ENCODE results near the gene DENND6B.
A peak's percentile ranks its signal among the peaks of the same experiment; 100 is the strongest.
"Not testable (repeated sequence)": the region's sequence is repeated elsewhere in the genome, so short reads cannot be mapped to it uniquely, and the experiment has no call there.

The DENND6B gene

DNA sequence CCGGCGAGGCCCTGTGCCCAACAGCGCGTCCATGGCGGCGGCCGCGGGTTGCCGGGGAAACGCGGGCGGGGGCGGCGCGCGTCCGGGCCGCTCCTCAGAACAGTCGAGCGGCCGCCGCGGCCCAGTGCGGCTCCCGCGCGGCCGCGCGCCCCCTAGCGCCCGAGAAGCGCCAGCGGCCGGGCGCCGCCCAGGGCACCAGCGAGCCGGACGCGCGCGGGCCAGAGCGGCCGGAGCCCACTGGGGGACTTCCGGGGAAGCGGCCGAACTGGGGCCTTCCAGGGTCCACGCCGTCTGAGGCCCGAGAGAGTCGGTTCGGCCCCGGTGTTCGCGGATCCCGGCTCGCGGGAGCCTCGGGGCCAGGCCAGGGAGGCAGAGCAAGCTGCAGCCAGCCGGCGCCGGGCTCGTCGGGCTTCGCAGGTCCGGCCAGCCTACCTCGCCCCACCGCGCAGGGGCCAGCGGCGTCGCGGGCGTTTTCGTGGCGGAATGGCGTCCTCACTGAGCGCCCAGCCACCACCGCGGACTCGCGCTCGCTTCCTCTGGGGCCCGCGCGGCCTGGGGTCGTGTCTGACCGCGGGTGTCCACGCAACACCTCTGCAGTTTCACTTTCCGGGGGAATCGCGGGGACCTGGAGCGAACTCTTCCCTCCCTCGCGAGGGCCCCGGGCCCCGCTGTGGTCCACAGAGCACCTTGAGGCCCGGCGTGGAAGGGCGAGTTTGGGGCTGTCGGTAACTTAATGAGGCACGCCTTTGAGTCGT is at the start of gene DENND6B:
Gene DENND6B, minus strand, starts transcription at position 57 of the 755 bp plus-strand sequence. Its CDS starts 24 bp downstream, at position 33.
- DNase-seq, result peak; percentile 81

DNA sequence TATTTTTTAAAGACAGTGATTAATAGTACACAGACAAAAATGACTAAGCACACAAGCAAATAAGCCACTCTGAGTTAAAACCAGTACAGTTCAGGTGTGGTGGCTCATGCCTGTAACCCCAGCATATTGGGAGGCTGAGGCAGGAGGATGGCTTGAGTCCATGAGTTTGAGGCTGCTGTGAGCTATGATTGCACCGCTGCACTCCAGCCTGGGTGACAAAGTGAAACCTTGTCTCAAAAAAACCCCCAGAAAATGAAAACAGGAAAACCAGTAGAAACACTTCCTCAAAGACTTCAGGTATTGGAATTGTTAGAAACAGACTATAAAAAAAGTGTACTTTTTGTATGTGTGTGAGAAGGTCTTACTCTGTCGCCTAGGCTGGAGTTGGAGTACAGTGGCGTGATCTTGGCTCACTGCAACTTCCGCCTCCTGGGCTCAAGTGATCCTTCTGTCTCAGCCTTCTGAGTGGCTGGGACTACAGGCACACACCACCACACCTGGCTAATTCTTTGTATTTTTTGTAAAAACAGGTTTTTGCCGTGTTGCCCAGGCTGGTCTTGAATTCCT is 49.4 kb upstream of the DENND6B start:
- DNase-seq, result no peak

DNA sequence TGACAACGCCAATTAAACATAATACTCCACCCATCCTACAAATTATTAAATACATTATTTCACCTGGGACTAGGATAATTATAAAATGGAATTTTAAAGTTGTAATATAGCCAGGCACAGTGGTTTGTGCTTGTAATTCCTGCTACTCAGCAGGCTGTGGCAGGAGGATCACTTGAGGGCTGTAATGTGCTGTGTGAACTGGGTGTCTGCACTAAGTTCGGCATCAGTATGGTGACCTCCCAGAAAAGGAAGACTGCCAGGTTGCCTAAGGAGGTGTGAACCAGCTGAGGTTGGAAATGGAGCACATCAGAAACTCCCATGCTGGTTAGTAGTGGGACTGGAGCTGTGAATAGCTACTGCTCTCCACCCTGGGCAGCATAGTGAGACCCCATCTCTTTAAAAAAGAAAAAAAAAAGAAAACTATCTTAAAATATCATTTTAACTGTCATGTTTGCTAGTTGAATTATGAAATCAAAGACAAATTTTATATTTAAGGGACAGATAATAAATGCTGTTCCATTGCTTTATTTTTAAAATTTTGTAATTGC is 44.4 kb upstream of the DENND6B start:
- DNase-seq, result no peak

DNA sequence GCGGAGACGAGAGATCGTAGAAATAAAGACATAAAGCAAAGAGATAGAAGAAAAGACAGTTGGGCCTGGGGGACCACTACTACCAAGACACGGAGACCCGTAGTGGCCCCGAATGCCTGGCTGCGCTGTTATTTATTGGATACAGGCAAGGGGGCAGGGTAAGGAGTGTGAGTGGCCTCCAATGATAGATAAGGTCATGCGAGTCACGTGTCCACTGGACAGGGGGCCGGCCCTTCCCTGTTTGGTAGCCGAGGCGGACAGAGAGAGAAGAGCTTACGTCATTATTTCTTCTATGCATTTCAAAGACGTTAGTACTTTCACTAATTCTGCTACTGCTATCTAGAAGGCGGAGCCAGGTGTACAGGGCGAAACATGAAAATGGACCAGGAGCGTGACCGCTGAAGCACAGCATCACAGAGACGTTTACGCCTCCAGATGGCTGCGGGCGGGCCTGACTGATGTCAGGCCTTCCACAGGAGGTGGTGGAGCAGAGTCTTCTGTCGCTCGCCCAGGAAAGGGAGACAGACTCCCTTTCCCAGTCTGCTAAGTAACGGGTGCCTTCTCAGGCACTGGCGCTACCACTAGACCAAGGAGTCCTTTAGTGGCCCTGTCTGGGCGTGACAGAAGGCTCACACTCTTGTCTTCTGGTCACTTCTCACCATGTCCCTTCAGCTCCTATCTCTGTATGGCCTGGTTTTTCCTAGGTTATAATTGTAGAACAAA is 41.1 kb upstream of the DENND6B start:
- DNase-seq, result no peak

GRCh38 chr22:50363803-50364194 is 37.0 kb upstream of the DENND6B start:
- not testable (repeated sequence) for DNase-seq

GRCh38 chr22:50363166-50363802 is 36.5 kb upstream of the DENND6B start:
- no peak for DNase-seq

DNA sequence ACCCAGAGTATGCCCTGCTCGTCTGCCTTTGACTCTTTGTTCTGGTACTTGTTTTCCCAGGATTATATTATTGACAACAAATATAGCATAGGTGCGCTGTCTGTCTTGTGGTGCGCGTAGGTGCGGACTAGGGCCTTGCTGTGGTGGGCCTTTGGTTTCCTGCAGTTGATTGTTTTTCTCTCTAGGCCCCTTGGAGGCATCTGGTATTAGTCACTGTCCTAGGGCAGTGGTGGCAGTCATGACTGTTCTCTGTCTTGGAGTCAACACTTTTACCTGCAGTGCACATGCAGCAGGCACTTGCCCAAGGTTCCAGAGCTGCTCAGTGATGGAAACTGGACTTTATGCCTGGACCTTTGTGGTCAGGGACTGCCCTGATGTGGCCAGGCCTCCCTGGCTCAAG is 34.9 kb upstream of the DENND6B start:
- no peak for DNase-seq

DNA sequence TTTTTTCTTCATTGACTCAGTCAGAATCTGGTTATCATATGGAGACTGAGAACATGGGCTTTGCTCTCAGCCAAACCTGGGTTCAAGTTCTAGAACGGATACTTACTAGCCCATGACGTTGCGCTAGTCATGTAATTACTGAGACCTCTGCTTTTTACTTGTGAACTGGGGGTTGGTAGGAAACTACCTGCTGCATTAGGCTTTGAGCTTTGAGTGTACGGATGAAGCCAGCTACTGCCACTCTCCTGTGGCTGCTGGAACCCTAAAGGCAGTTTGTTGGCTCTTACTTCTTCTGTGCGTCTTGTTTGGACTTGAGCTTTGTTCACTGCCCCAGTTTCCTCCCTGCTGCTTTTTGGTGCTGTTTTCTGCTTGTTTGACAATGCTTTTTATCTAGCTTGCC is 34.4 kb upstream of the DENND6B start:
- no peak for DNase-seq

DNA sequence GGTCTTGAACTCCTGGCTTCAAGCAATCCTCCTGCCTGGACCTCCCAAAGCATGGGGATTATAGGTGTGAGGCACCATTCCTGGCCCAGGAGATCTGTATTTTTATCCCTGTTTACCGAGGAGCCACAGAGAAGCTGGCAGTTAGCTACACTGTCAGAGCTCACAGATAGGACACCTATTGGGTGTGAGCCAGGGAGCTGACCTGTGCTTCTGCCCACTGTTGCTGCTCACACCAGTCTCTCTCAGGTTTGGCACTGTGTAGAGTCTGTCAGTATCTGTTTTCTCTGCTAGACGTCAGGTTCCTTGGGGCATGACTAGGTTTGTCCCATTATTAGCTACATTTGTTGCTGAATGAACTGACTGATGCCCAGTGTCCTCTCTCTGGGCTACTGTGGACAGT is 33.8 kb upstream of the DENND6B start:
- DNase-seq, result no peak

DNA sequence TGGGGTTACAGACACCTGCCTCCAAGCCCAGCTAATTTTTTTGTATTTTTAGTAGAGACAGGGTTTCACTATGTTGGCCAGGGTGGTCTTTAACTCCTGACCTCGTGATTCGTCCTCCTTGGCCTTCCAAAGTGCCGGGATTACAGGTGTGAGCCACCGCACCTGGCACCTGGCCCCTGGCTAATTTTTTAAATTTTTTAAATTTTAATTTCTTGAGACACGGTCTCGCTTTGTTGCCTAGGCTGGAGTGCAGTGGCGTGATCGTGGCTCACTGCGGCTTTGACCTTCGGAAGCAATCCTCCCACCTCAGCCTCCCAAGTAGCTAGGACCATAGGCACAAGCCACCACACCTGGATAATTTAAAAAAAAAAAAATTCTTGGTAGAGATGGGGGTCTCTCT is 30.9 kb upstream of the DENND6B start:
- DNase-seq, result no peak

- DNase-seq, result no peak
Observed at GRCh38 chr22:50357222-50357621, 30.4 kb upstream of the DENND6B start.

DNA sequence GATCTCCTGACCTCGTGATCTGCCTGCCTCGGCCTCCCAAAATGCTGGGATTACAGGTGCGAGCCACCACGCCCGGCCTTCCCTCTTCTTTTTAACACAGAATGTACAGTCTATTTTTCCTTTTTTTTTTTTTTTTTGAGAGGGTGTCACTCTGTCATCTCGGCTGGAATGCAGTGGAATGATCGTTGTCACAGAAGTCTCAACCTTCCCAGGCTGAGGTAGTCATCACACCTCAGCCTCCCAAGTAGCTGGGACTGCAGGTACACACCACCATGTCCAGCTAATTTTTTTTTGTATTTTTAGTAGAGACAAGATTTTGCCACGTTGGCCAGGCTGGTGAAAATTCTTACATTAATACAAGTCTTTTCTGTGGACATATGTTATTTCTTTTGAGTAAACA is 29.4 kb upstream of the DENND6B start:
- no peak for DNase-seq

DNA sequence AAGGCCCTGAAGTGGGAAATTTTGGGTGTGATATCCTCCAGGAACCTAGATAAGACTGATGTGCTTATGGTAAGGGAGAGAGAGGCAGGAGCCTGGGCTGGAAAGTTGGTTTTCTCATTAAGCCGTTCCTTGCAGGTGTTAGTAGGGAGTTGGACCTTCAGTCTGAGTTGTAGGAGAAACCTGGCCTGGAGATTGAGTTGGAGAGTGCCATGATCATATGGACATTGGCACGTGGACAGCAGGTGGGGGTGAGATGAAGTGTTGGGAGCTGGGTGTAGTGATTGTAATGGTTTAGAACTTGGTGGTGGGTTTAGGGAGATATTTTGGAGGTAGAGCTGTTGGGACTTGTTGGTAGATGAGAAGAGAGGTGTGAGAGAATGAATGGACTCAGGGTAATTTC is 21.2 kb upstream of the DENND6B start:
- no peak for DNase-seq

DNA sequence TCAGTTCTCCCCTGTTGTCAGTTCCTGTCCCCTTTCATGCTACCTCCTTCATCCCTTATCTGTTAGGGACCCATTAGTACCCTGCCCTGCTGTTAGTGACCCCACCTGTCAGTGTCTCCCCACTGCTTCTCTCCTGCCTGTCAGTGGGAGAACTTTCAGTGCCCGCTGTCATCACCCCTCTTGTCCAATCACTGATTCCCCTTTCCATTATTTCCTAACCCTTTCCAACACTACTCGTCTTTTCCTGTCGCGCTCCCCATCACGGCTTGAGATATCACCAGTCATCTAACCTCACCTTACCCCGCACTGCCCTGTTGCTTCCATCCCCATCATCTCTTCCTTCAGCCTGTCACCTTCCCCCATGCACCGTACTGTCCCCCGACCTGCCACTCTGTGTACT is 20.3 kb upstream of the DENND6B start:
- DNase-seq, result no peak

DNA sequence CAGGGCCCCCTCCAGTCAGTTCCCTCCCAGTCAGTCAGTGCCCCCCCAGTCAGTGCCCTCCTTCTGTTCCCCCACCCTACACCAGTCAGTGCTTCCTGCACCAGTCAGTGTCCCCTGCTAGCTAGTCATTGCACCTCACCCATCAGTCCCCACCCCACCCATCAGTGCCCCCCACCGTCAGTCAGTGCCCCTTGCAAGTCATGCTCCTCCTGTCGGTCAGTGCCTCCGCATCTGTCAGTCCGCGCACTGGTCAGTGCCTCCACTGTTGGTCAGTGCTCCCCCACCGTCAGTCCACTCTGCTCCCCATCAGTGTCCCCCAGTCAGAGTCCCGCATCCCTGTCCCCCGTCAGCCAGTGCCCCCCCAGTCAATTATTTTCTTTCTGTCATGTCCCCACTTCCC is 19.7 kb upstream of the DENND6B start:
- no peak for DNase-seq

DNA sequence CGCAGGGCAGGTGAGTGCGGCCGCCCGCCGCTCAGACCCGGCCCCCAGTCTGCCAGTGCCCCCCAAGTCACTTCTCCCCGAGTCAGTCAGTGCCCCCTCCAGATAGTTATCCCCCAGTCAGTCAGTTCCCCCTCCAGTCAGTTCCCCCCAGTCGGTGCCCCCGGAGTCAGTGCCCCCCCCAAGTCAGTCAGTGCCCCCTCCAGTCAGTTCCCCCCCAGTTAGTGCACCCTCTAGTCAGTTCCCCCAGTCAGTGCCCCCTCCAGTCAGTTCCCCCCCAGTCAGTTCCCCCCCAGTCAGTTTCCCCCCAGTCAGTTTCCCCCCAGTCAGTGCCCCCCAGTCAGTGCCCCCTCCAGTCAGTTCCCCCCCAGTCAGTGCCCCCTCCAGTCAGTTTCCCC is 16.7 kb upstream of the DENND6B start:
- no peak for DNase-seq

GRCh38 chr22:50342651-50343540 is 16.1 kb upstream of the DENND6B start, which contains the start of gene PPP6R2:
TSS of gene PPP6R2 (plus strand) at chr22:50343327. CDS start at chr22:50393909, 50,582 bp downstream.
- peak; percentile 74 for DNase-seq

- DNase-seq, result peak; percentile 81
Observed at GRCh38 chr22:50341977-50342650, 15.3 kb upstream of the DENND6B start.

DNA sequence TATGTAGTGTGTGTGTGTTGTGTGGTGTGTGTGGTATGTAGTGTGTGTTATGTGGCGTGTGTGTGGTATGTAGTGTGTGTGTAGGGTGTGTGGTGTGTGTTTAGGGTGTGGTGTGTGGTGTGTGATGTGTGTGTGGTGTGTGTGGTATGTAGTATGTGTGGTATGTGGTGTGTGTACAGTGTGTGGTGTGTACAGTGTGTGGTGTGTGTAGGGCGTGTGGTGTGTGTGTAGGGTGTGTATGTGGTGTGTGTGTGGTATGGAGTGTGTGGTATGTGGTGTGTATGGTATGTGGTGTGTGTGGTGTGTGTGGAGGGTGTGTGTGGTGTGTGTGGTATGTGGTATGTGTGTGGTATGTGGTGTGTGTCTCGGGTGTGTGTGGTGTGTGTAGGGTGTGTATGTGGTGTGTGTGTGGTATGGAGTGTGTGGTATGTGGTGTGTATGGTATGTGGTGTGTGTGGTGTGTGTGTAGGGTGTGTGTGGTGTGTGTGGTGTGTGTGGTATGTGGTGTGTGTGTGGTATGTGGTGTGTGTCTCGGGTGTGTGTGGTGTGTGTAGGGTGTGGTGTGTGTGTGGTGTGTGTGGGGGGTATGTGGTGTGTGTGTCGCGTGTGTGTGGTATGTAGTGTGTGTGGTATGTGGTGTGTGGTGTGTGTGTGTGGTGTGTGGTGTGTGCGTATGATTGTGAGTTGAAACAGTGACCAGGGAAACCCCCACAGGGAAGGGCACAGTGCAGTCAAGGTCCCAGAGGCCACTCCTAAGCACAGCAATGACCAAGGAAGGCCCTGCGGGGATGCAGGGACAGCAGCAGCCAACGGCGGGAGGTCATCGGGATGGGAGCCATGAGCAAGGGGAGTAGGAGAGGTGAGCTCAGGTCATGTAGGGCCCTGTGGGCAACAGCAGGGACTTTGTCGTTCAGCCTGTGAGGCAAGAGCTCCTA is 13.4 kb upstream of the DENND6B start:
- DNase-seq, result peak; percentile 15

DNA sequence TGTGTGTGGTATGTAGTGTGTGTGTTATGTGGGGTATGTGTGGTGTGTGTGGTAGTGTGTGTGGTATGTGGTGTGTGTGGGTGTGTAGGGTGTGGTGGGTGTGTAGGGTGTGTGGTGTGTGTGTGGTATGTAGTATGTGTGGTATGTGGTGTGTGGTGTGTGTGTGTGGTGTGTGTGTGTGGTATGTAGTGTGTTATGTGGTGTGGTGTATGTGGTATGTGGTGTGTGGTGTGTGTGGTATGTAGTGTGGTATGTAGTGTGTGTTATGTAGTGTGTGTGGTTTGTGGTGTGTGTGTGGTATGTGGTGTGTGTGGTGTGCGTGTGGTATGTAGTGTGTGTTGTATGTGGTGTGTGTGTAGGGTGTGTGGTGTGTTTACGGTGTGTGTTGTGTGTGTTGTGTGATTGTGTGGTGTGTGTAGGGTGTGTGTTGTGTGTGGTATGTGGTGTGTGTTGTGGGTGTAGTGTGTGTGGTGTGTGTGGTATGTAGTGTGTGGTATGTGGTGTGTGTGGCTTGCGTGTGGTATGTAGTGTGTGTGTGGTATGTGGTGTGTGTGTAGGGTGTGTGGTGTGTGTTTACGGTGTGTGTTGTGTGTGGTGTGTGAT is 12.1 kb upstream of the DENND6B start:
- no peak for DNase-seq
